Measurements from ENCODE around the gene TMEM45A.

GRCh38 chr3:100580147-100580546 is 87.7 kb downstream of the TMEM45A start:
- TF ChIP-seq ZNF565 (CRISPR knock-in tag; conservative IDR thresholded peaks at IDR 0.05; ENCODE audit: low read depth): no peak
- no peak for TF ChIP-seq CREB5 (CRISPR knock-in tag; IDR thresholded peaks at IDR 0.05; ENCODE audit: low read depth)
- TF ChIP-seq, protein P1, sequence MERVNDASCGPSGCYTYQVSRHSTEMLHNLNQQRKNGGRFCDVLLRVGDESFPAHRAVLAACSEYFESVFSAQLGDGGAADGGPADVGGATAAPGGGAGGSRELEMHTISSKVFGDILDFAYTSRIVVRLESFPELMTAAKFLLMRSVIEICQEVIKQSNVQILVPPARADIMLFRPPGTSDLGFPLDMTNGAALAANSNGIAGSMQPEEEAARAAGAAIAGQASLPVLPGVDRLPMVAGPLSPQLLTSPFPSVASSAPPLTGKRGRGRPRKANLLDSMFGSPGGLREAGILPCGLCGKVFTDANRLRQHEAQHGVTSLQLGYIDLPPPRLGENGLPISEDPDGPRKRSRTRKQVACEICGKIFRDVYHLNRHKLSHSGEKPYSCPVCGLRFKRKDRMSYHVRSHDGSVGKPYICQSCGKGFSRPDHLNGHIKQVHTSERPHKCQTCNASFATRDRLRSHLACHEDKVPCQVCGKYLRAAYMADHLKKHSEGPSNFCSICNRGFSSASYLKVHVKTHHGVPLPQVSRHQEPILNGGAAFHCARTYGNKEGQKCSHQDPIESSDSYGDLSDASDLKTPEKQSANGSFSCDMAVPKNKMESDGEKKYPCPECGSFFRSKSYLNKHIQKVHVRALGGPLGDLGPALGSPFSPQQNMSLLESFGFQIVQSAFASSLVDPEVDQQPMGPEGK (CRISPR knock-in tag; IDR thresholded peaks at IDR 0.05; ENCODE audit: borderline replicate concordance): no peak
- no peak for TF ChIP-seq SNAI2 (CRISPR knock-in tag; IDR thresholded peaks at IDR 0.05)
- no peak for TF ChIP-seq RARB (CRISPR knock-in tag; IDR thresholded peaks at IDR 0.05)
- TF ChIP-seq ISL1 (CRISPR knock-in tag; IDR thresholded peaks at IDR 0.05): no peak
- no peak for TF ChIP-seq ARNTL (CRISPR knock-in tag; IDR thresholded peaks at IDR 0.05; ENCODE audit: borderline replicate concordance, low read depth)
- TF ChIP-seq, protein P2, sequence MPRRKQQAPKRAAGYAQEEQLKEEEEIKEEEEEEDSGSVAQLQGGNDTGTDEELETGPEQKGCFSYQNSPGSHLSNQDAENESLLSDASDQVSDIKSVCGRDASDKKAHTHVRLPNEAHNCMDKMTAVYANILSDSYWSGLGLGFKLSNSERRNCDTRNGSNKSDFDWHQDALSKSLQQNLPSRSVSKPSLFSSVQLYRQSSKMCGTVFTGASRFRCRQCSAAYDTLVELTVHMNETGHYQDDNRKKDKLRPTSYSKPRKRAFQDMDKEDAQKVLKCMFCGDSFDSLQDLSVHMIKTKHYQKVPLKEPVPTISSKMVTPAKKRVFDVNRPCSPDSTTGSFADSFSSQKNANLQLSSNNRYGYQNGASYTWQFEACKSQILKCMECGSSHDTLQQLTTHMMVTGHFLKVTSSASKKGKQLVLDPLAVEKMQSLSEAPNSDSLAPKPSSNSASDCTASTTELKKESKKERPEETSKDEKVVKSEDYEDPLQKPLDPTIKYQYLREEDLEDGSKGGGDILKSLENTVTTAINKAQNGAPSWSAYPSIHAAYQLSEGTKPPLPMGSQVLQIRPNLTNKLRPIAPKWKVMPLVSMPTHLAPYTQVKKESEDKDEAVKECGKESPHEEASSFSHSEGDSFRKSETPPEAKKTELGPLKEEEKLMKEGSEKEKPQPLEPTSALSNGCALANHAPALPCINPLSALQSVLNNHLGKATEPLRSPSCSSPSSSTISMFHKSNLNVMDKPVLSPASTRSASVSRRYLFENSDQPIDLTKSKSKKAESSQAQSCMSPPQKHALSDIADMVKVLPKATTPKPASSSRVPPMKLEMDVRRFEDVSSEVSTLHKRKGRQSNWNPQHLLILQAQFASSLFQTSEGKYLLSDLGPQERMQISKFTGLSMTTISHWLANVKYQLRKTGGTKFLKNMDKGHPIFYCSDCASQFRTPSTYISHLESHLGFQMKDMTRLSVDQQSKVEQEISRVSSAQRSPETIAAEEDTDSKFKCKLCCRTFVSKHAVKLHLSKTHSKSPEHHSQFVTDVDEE (CRISPR knock-in tag; IDR thresholded peaks at IDR 0.05): no peak

Measured in SK-N-SH treated with all-trans-retinoic acid at 6 μM for 48 hours (cell line).